ENCODE measurements around the gene KCNH2. TPM values are rescaled to one million over a fixed set of nuclear protein-coding genes. Genes with fewer than 3 reads are reported as not detected.

The KCNH2 gene
- total and polyA plus RNA-seq, 2 of the 13 experiments (the other 11 are each of a cell fraction or from before 2014, with no cell fraction given), result 0.09 to 0.11 TPM

DNA sequence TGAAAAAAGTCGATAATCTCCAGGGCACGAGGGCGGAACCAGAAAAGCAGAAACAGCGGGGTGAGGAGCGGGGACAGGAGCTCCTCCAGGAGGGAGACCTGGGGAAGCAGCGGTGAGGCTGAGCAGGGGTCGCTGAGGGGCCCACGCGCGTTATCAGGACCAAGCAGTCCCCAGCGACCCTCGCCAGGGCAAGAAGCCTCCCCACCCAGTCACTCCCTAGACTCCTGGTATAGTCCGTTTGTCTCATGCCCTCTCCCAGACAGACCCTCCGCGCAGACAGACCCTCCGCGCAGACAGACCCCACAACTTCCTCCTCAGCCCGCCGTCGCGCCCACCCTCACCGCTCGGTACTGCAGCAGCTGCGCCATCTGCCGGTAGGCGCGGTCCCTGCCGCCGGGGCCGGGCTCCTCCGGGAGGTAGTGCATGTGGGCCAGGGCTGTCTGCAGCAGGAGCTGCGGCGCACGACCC, 39.9 kb upstream of the KCNH2 start (continued):
- no peak for TF ChIP-seq PRPF4 (IDR thresholded peaks at IDR 0.05; ENCODE audit: low read depth, low read length, poor library complexity, severe bottlenecking)
- TF ChIP-seq, protein P1, sequence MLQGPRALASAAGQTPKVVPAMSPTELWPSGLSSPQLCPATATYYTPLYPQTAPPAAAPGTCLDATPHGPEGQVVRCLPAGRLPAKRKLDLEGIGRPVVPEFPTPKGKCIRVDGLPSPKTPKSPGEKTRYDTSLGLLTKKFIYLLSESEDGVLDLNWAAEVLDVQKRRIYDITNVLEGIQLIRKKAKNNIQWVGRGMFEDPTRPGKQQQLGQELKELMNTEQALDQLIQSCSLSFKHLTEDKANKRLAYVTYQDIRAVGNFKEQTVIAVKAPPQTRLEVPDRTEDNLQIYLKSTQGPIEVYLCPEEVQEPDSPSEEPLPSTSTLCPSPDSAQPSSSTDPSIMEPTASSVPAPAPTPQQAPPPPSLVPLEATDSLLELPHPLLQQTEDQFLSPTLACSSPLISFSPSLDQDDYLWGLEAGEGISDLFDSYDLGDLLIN (CRISPR knock-in tag; IDR thresholded peaks at IDR 0.05; ENCODE audit: borderline replicate concordance), result no peak
- TF ChIP-seq SIX1 (CRISPR knock-in tag; IDR thresholded peaks at IDR 0.05; ENCODE audit: borderline replicate concordance), result no peak
- TF ChIP-seq SNAPC2 (CRISPR knock-in tag; IDR thresholded peaks at IDR 0.05), result no peak
- TF ChIP-seq NR2F2 (IDR thresholded peaks at IDR 0.05; ENCODE audit: borderline replicate concordance, low read depth), result no peak
- TF ChIP-seq FOXA1 (IDR thresholded peaks at IDR 0.05), result no peak
- TF ChIP-seq FOXA1 (CRISPR knock-in tag; IDR thresholded peaks at IDR 0.05), result no peak
- no peak for TF ChIP-seq JARID2 (CRISPR knock-in tag; IDR thresholded peaks at IDR 0.05; ENCODE audit: insufficient replicate concordance)
- TF ChIP-seq ZNF83 (CRISPR knock-in tag; IDR thresholded peaks at IDR 0.05; ENCODE audit: borderline replicate concordance), result no peak
- no peak for TF ChIP-seq ZBTB3 (CRISPR knock-in tag; IDR thresholded peaks at IDR 0.05; ENCODE audit: borderline replicate concordance, low read depth)
- TF ChIP-seq ZSCAN21 (CRISPR knock-in tag; IDR thresholded peaks at IDR 0.05; ENCODE audit: borderline replicate concordance), result no peak
- TF ChIP-seq, protein P2, sequence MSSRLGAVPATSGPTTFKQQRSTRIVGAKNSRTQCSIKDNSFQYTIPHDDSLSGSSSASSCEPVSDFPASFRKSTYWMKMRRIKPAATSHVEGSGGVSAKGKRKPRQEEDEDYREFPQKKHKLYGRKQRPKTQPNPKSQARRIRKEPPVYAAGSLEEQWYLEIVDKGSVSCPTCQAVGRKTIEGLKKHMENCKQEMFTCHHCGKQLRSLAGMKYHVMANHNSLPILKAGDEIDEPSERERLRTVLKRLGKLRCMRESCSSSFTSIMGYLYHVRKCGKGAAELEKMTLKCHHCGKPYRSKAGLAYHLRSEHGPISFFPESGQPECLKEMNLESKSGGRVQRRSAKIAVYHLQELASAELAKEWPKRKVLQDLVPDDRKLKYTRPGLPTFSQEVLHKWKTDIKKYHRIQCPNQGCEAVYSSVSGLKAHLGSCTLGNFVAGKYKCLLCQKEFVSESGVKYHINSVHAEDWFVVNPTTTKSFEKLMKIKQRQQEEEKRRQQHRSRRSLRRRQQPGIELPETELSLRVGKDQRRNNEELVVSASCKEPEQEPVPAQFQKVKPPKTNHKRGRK (CRISPR knock-in tag; IDR thresholded peaks at IDR 0.05), result no peak
- peak; percentile 36 for TF ChIP-seq TEAD3 (CRISPR knock-in tag; optimal IDR thresholded peaks at IDR 0.05; ENCODE audit: borderline replicate concordance)
- no peak for TF ChIP-seq JUN (CRISPR knock-in tag; IDR thresholded peaks at IDR 0.05)
- TF ChIP-seq ZNF567 (CRISPR knock-in tag; IDR thresholded peaks at IDR 0.05; ENCODE audit: borderline replicate concordance), result no peak
- 0 out of 2 replicates have a peak, but pooled peaks have one; percentile 17 for TF ChIP-seq TBX2 (CRISPR knock-in tag; IDR thresholded peaks at IDR 0.05; ENCODE audit: borderline replicate concordance)
- no peak for TF ChIP-seq ZNF138 (CRISPR knock-in tag; IDR thresholded peaks at IDR 0.05; ENCODE audit: low read depth)
- no peak for TF ChIP-seq ZNF883 (CRISPR knock-in tag; IDR thresholded peaks at IDR 0.05; ENCODE audit: not compliant biosample characterization)
- no peak for TF ChIP-seq ZSCAN9 (CRISPR knock-in tag; IDR thresholded peaks at IDR 0.05; ENCODE audit: borderline replicate concordance)
- TF ChIP-seq PHF20 (CRISPR knock-in tag; IDR thresholded peaks at IDR 0.05), result no peak
- TF ChIP-seq, protein P3, sequence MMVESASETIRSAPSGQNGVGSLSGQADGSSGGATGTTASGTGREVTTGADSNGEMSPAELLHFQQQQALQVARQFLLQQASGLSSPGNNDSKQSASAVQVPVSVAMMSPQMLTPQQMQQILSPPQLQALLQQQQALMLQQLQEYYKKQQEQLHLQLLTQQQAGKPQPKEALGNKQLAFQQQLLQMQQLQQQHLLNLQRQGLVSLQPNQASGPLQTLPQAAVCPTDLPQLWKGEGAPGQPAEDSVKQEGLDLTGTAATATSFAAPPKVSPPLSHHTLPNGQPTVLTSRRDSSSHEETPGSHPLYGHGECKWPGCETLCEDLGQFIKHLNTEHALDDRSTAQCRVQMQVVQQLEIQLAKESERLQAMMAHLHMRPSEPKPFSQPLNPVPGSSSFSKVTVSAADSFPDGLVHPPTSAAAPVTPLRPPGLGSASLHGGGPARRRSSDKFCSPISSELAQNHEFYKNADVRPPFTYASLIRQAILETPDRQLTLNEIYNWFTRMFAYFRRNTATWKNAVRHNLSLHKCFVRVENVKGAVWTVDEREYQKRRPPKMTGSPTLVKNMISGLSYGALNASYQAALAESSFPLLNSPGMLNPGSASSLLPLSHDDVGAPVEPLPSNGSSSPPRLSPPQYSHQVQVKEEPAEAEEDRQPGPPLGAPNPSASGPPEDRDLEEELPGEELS (CRISPR knock-in tag; IDR thresholded peaks at IDR 0.05), result no peak
- TF ChIP-seq SMARCC2 (IDR thresholded peaks at IDR 0.05), result no peak
- 0 out of 2 replicates have a peak, but pooled peaks have one; percentile 27 for TF ChIP-seq SPEN (CRISPR knock-in tag; IDR thresholded peaks at IDR 0.05; ENCODE audit: low read depth)
- TF ChIP-seq, protein P4, sequence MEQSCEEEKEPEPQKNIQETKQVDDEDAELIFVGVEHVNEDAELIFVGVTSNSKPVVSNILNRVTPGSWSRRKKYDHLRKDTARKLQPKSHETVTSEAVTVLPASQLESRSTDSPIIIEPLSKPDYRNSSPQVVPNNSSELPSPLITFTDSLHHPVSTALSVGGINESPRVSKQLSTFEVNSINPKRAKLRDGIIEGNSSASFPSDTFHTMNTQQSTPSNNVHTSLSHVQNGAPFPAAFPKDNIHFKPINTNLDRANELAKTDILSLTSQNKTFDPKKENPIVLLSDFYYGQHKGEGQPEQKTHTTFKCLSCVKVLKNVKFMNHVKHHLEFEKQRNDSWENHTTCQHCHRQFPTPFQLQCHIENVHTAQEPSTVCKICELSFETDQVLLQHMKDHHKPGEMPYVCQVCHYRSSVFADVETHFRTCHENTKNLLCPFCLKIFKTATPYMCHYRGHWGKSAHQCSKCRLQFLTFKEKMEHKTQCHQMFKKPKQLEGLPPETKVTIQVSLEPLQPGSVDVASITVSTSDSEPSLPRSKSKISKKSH (CRISPR knock-in tag; IDR thresholded peaks at IDR 0.05; ENCODE audit: borderline replicate concordance), result no peak

Measured in HepG2 (cell line).